SK-N-SH treated with all-trans-retinoic acid at 6 μM for 48 hours (cell line): ENCODE measurements around the gene MTA3.

Source experiments
- ATAC-seq: fragments of 200-7000 bp; cut with Tn5 transposase; 3 replicates; pipeline ENCODE4 v1.9.1; 2020; ENCODE audit warnings: mild to moderate bottlenecking, moderate library complexity
- ARNTL ChIP-seq: fragments of 450-650 bp; formaldehyde crosslinking; IDR thresholded peaks from 2 replicates; pipeline ENCODE4 v1.5.0; 2020; ENCODE audit warnings: low read depth, mild to moderate bottlenecking, moderate library complexity, borderline replicate concordance
- BACH2 ChIP-seq: fragments of 250-450 bp; sonication (Bioruptor Pico); IDR thresholded peaks from 2 replicates; pipeline ENCODE4 v1.9.0; 2021; ENCODE audit warnings: mild to moderate bottlenecking, borderline replicate concordance
- CREB5 ChIP-seq: fragments of 250-450 bp; sonication (Bioruptor Pico); IDR thresholded peaks from 2 replicates; pipeline ENCODE4 v1.5.1; 2020; ENCODE audit warnings: low read depth, mild to moderate bottlenecking, moderate library complexity
- CSDC2 ChIP-seq: fragments of 250-450 bp; sonication (Bioruptor Pico); IDR thresholded peaks from 2 replicates; pipeline ENCODE4 v1.5.0; 2020; ENCODE audit warnings: mild to moderate bottlenecking, moderate library complexity
- CSRNP3 ChIP-seq: fragments of 250-450 bp; sonication (Bioruptor Pico); IDR thresholded peaks from 2 replicates; pipeline ENCODE4 v1.5.1; 2021; ENCODE audit warnings: mild to moderate bottlenecking, moderate library complexity
- GLIS3 ChIP-seq: fragments of 250-450 bp; sonication (Bioruptor Pico); IDR thresholded peaks from 2 replicates; pipeline ENCODE4 v1.5.0; 2020; ENCODE audit warnings: mild to moderate bottlenecking, moderate library complexity
- OSR1 ChIP-seq: fragments of 250-450 bp; sonication (Bioruptor Pico); IDR thresholded peaks from 2 replicates; pipeline ENCODE4 v1.8.0; 2022; ENCODE audit warnings: moderate library complexity, mild to moderate bottlenecking, inconsistent platforms
- PATZ1 ChIP-seq: fragments of 250-450 bp; sonication (Bioruptor Pico); IDR thresholded peaks from 2 replicates; pipeline ENCODE4 v1.8.0; 2020; ENCODE audit warnings: mild to moderate bottlenecking, moderate library complexity, borderline replicate concordance
- PPARA ChIP-seq: fragments of 250-450 bp; sonication (Bioruptor Pico); IDR thresholded peaks from 2 replicates; pipeline ENCODE4 v1.5.0; 2020; ENCODE audit warnings: mild to moderate bottlenecking, borderline replicate concordance
- RARB ChIP-seq: fragments of 250-450 bp; sonication (Bioruptor Pico); IDR thresholded peaks from 2 replicates; pipeline ENCODE4 v1.8.0; 2021; ENCODE audit warnings: mild to moderate bottlenecking, moderate library complexity
- SNAI2 ChIP-seq: fragments of 250-450 bp; sonication (Bioruptor Pico); IDR thresholded peaks from 2 replicates; pipeline ENCODE4 v1.5.0; 2020; ENCODE audit warnings: mild to moderate bottlenecking, moderate library complexity
- TOX ChIP-seq: fragments of 250-450 bp; sonication (Bioruptor Pico); IDR thresholded peaks from 2 replicates; pipeline ENCODE4 v1.8.0; 2021; ENCODE audit warnings: mild to moderate bottlenecking, moderate library complexity, borderline replicate concordance
- ZC3H10 ChIP-seq: fragments of 250-450 bp; sonication (Bioruptor Pico); IDR thresholded peaks from 2 replicates; pipeline ENCODE4 v1.5.1; 2021; ENCODE audit warnings: mild to moderate bottlenecking, moderate library complexity
- ZFP3 ChIP-seq: fragments of 250-450 bp; sonication (Bioruptor Pico); IDR thresholded peaks from 2 replicates; pipeline ENCODE4 v1.5.0; 2020; ENCODE audit warnings: mild to moderate bottlenecking, moderate library complexity
- ZFP30 ChIP-seq: fragments of 450-650 bp; formaldehyde crosslinking; IDR thresholded peaks from 2 replicates; pipeline ENCODE4 v1.5.0; 2022; ENCODE audit warnings: mild to moderate bottlenecking, moderate library complexity
- ZNF565 ChIP-seq: fragments of 450-650 bp; formaldehyde crosslinking; conservative IDR thresholded peaks from 2 replicates; pipeline ENCODE4 v1.5.0; 2020; ENCODE audit warnings: low read depth, mild to moderate bottlenecking, moderate library complexity
- TF ChIP-seq, protein P1 (sequence below): fragments of 250-450 bp; sonication (Bioruptor Pico); IDR thresholded peaks from 2 replicates; pipeline ENCODE4 v1.5.0; 2020; ENCODE audit warnings: mild to moderate bottlenecking, moderate library complexity
- TF ChIP-seq, protein P2 (sequence below): fragments of 250-450 bp; sonication (Bioruptor Pico); IDR thresholded peaks from 2 replicates; pipeline ENCODE4 v1.8.0; 2021; ENCODE audit warnings: low read depth, mild to moderate bottlenecking, moderate library complexity, borderline replicate concordance

The MTA3 gene

GRCh38 chr2:42761554-42761953, 193.1 kb downstream of the MTA3 start:
- TF ChIP-seq ZNF565 (no peak), TOX (CRISPR knock-in tag) (no peak), CSDC2 (no peak)
- ATAC-seq, result no peak

DNA sequence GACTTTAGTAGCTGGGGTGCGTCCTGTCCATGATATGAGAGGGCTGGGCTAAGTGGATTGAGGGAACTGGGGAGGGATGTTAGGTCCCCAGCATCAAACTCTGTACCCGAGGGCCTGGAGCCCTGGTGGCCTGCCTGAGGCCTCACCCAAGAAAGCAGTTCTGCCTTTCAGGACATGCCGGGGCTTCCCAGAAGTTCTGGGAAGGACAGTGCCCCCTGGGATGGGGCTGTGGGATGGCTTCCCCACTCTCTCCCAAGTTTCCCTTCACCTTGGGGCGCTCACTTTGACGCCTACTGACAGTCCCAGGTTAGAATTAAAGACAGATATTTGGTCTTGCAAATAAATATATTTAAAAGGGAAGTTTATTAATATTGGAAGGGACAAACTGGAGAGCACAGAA, 193.7 kb downstream of the MTA3 start:
- ATAC-seq, result no peak
- no peak for TF ChIP-seq ZFP30
- no peak for TF ChIP-seq SNAI2 (CRISPR knock-in tag)
- TF ChIP-seq ZNF565, result no peak
- TF ChIP-seq, all 23 proteins: peak for 0

DNA sequence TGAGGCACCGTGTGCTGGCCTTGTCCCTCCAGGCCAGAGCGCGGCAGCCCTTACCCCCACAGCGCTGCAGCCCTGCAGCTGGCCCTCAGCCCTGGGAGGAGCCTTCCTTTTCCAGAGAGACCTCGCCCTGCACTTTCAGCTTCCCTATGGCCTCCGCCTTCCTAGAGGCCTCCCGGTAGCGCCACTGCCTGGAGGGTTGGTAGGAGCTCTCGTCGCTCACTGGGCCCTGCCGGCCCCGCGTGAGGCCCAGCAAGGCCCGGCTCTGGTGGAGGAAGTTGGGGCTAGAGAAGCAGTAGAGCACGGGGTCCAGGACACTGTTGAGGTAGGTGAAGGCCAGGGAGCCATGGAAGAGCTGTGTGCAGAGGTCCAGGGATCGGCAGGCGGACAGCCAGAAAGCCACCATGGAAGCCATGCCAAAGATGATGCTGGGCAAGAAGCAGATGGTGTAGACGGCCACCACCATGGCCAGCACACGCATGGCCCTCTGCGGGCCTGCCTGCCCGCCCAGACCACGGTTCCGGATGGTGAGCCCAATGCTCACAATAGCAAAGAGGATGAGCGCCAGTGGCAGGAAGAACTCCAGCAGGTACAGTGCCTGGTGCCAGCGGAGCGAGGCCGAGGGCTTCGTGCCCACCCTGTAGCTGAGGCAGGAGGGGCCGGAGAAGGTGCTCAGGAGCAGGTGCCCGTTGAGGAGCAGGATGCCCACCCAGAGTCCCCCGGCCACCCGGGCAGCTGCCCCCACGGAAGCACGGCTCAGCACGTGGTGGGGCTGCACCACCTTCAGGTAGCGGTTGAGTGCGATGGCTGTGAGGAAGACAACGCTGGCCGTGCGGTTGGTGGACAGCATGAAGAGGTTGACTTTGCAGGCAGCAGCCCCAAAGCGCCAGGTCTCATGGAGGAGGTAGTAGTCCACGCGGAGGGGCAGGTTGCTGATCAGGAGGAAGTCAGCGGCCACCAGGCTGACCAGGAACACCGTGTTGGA, 194.7 kb downstream of the MTA3 start:
- TF ChIP-seq ZC3H10 (CRISPR knock-in tag) (no peak), CREB5 (CRISPR knock-in tag) (no peak), CSDC2 (no peak), PATZ1 (no peak), ZFP3 (no peak)

DNA sequence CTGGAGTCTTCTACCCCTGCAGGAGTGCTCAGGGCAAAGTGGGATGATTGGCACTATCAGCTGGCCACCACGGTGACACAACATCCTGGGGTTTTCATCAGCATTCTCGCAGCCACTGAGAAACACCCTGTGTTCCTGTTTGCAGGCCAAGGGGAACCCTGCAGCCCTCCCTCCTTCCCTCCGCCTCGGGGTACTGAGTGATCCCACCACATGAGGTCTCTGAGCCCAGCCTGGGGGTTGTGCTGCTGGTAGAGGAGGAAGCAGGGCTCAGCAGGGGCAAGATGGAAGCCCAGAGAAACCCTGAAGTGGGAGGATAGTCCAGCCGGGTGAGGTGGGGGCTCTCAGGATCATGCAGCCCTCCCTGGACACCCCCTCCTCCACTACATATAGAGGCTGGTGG, 195.7 kb downstream of the MTA3 start, which contains the start of gene OXER1:
TSS of gene OXER1 (minus strand) at position 40 of the 400 bp plus-strand sequence. CDS start 73 bp downstream, outside the sequence.
- TF ChIP-seq ARNTL, result no peak
- no peak for TF ChIP-seq RARB (CRISPR knock-in tag)
- TF ChIP-seq, protein P1, sequence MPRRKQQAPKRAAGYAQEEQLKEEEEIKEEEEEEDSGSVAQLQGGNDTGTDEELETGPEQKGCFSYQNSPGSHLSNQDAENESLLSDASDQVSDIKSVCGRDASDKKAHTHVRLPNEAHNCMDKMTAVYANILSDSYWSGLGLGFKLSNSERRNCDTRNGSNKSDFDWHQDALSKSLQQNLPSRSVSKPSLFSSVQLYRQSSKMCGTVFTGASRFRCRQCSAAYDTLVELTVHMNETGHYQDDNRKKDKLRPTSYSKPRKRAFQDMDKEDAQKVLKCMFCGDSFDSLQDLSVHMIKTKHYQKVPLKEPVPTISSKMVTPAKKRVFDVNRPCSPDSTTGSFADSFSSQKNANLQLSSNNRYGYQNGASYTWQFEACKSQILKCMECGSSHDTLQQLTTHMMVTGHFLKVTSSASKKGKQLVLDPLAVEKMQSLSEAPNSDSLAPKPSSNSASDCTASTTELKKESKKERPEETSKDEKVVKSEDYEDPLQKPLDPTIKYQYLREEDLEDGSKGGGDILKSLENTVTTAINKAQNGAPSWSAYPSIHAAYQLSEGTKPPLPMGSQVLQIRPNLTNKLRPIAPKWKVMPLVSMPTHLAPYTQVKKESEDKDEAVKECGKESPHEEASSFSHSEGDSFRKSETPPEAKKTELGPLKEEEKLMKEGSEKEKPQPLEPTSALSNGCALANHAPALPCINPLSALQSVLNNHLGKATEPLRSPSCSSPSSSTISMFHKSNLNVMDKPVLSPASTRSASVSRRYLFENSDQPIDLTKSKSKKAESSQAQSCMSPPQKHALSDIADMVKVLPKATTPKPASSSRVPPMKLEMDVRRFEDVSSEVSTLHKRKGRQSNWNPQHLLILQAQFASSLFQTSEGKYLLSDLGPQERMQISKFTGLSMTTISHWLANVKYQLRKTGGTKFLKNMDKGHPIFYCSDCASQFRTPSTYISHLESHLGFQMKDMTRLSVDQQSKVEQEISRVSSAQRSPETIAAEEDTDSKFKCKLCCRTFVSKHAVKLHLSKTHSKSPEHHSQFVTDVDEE (CRISPR knock-in tag), result no peak
- no peak for TF ChIP-seq TOX (CRISPR knock-in tag)
- no peak for TF ChIP-seq SNAI2 (CRISPR knock-in tag)
- TF ChIP-seq CSRNP3, result no peak
- no peak for TF ChIP-seq CREB5 (CRISPR knock-in tag)
- TF ChIP-seq PPARA (CRISPR knock-in tag), result no peak
- no peak for TF ChIP-seq BACH2 (CRISPR knock-in tag)
- TF ChIP-seq GLIS3 (CRISPR knock-in tag), result no peak
- TF ChIP-seq PATZ1, result no peak
- TF ChIP-seq OSR1 (CRISPR knock-in tag), result no peak
- TF ChIP-seq, protein P2, sequence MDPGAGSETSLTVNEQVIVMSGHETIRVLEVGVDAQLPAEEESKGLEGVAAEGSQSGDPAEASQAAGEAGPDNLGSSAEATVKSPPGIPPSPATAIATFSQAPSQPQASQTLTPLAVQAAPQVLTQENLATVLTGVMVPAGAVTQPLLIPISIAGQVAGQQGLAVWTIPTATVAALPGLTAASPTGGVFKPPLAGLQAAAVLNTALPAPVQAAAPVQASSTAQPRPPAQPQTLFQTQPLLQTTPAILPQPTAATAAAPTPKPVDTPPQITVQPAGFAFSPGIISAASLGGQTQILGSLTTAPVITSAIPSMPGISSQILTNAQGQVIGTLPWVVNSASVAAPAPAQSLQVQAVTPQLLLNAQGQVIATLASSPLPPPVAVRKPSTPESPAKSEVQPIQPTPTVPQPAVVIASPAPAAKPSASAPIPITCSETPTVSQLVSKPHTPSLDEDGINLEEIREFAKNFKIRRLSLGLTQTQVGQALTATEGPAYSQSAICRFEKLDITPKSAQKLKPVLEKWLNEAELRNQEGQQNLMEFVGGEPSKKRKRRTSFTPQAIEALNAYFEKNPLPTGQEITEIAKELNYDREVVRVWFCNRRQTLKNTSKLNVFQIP (CRISPR knock-in tag), result no peak
- no peak for ATAC-seq

More for the DNA sequence above, 194.7 kb downstream of the MTA3 start:
- no peak for ATAC-seq
